Fibroblast of skin of abdomen (primary cell): ENCODE data around the gene FOXR2. TPM values are rescaled to one million over a fixed set of nuclear protein-coding genes. Genes with fewer than 3 reads are reported as not detected.

ENCODE experiments used
- DNase-seq: peaks from one replicate; pipeline ENCODE4 v3.0.0-alpha.2; 2013
- polyA plus RNA-seq, 2 experiments: library from polyadenylated mRNA; unstranded; fragments of 120-200 nt; gene quantifications; one replicate each; pipeline ENCODE4 v1.2.1, GENCODE V29; 2013; ENCODE audit not compliant: insufficient read length in 2 of 2

The FOXR2 gene
- not detected for polyA plus RNA-seq (2013, experiment 1 of 2; ENCODE audit: insufficient read length)
- not detected for polyA plus RNA-seq (2013, experiment 2 of 2; ENCODE audit: insufficient read length)

- DNase-seq: no peak
Observed at GRCh38 chrX:55623100-55623499, at the start of gene FOXR2. FOXR2 (plus strand) TSS chrX:55623400; CDS start chrX:55623712, 312 bp downstream.

GRCh38 chrX:55579115-55579514 lies 44.1 kb upstream of the FOXR2 start:
- no peak for DNase-seq

- DNase-seq: no peak
Observed at GRCh38 chrX:55582447-55582846, 40.8 kb upstream of the FOXR2 start.

- DNase-seq: no peak
Observed at GRCh38 chrX:55593296-55593695, 29.9 kb upstream of the FOXR2 start.

- no peak for DNase-seq
Observed at GRCh38 chrX:55593756-55594257, 29.4 kb upstream of the FOXR2 start.

GRCh38 chrX:55598333-55598732 lies 24.9 kb upstream of the FOXR2 start:
- no peak for DNase-seq

GRCh38 chrX:55619547-55619946 lies 3.7 kb upstream of the FOXR2 start:
- no peak for DNase-seq

- no peak for DNase-seq
Observed at GRCh38 chrX:55624403-55624802, 1.2 kb downstream of the FOXR2 start.

- no peak for DNase-seq
Observed at GRCh38 chrX:55636109-55636508, 12.9 kb downstream of the FOXR2 start.

- no peak for DNase-seq
Observed at GRCh38 chrX:55638933-55639332, 15.7 kb downstream of the FOXR2 start.

GRCh38 chrX:55640854-55641253 lies 17.7 kb downstream of the FOXR2 start:
- no peak for DNase-seq

GRCh38 chrX:55648434-55648833 lies 25.2 kb downstream of the FOXR2 start:
- DNase-seq: no peak

GRCh38 chrX:55659931-55660330 lies 36.7 kb downstream of the FOXR2 start:
- DNase-seq: no peak

- DNase-seq: no peak
Observed at GRCh38 chrX:55663584-55663983, 40.4 kb downstream of the FOXR2 start.

GRCh38 chrX:55668084-55668483 lies 44.9 kb downstream of the FOXR2 start:
- no peak for DNase-seq
